H9 (cell line): ENCODE measurements around the gene MYOM1. TPM values are rescaled to one million over a fixed set of nuclear protein-coding genes. Genes with fewer than 3 reads are reported as not detected.

Source experiments
- DNase-seq: peaks from one replicate; pipeline ENCODE4 v3.0.0-alpha.2; 2017
- H2AFZ ChIP-seq: one replicate; pipeline ENCODE4 v1.6.1; 2013; ENCODE audit warnings: mild to moderate bottlenecking, low read length, control low read depth, moderate library complexity
- H2AK5ac ChIP-seq: 2 replicates; pipeline ENCODE4 v1.6.1; 2013; ENCODE audit warnings: low read length, control low read depth, mixed read lengths; ENCODE audit not compliant: insufficient read length
- H2BK120ac ChIP-seq: one replicate; pipeline ENCODE4 v1.6.1; 2013; ENCODE audit warnings: low read depth, mild to moderate bottlenecking, low read length, control low read depth, inconsistent platforms; ENCODE audit not compliant: poor library complexity, severe bottlenecking
- H2BK12ac ChIP-seq: 2 replicates; pipeline ENCODE4 v1.6.1; 2013; ENCODE audit warnings: low read length, control low read depth, mixed read lengths, low read depth; ENCODE audit not compliant: insufficient read length
- H2BK15ac ChIP-seq: 2 replicates; pipeline ENCODE4 v1.6.1; 2013; ENCODE audit warnings: low read depth, low read length, control low read depth
- H2BK20ac ChIP-seq: one replicate; pipeline ENCODE4 v1.6.1; 2013; ENCODE audit warnings: low read depth, mild to moderate bottlenecking, low read length, control low read depth, inconsistent platforms; ENCODE audit not compliant: poor library complexity, severe bottlenecking
- H2BK5ac ChIP-seq: 2 replicates; pipeline ENCODE4 v1.6.1; 2013; ENCODE audit warnings: low read length, control low read depth, mixed read lengths; ENCODE audit not compliant: insufficient read length
- H3K14ac ChIP-seq: 2 replicates; pipeline ENCODE4 v1.6.1; 2013; ENCODE audit warnings: low read length, control low read depth; ENCODE audit not compliant: insufficient read depth
- H3K18ac ChIP-seq: 2 replicates; pipeline ENCODE4 v1.6.1; 2013; ENCODE audit warnings: low read depth, mild to moderate bottlenecking, mixed read lengths, low read length, control low read depth; ENCODE audit not compliant: insufficient read length
- H3K23ac ChIP-seq: 2 replicates; pipeline ENCODE4 v1.6.1; 2013; ENCODE audit warnings: low read length, control low read depth, mixed read lengths, low read depth; ENCODE audit not compliant: insufficient read length
- H3K23me2 ChIP-seq: 2 replicates; pipeline ENCODE4 v1.6.1; 2013; ENCODE audit warnings: low read depth, mild to moderate bottlenecking, mixed read lengths, low read length, control low read depth; ENCODE audit not compliant: insufficient read length, poor library complexity, severe bottlenecking
- H3K27ac ChIP-seq: 2 replicates; pipeline ENCODE4 v1.5.1; 2013; ENCODE audit warnings: low read length, control low read depth, mixed read lengths, low read depth; ENCODE audit not compliant: insufficient read length
- H3K27me3 ChIP-seq: 2 replicates; pipeline ENCODE4 v1.6.1; 2013; ENCODE audit warnings: low read length, control low read depth, inconsistent platforms; ENCODE audit not compliant: insufficient read depth
- H3K4ac ChIP-seq: 2 replicates; pipeline ENCODE4 v1.6.1; 2013; ENCODE audit warnings: low read depth, mild to moderate bottlenecking, control low read depth, inconsistent platforms, low read length, moderate library complexity
- H3K4me1 ChIP-seq: 2 replicates; pipeline ENCODE4 v1.6.1; 2013; ENCODE audit warnings: low read length, control low read depth, inconsistent platforms; ENCODE audit not compliant: insufficient read depth
- H3K4me2 ChIP-seq: 2 replicates; pipeline ENCODE4 v1.6.1; 2013; ENCODE audit warnings: low read length, control low read depth, mixed read lengths; ENCODE audit not compliant: insufficient read length, insufficient read depth
- H3K56ac ChIP-seq: 2 replicates; pipeline ENCODE4 v1.6.1; 2013; ENCODE audit warnings: low read depth, mild to moderate bottlenecking, mixed read lengths, low read length, control low read depth; ENCODE audit not compliant: insufficient read length
- H3K79me1 ChIP-seq: 2 replicates; pipeline ENCODE4 v1.6.1; 2013; ENCODE audit warnings: low read depth, mild to moderate bottlenecking, moderate library complexity, low read length, control low read depth, inconsistent platforms; ENCODE audit not compliant: insufficient read depth, poor library complexity, severe bottlenecking
- H3K79me2 ChIP-seq: 2 replicates; pipeline ENCODE4 v1.6.1; 2013; ENCODE audit warnings: low read length, control low read depth, inconsistent platforms; ENCODE audit not compliant: insufficient read depth
- H3K9ac ChIP-seq: 2 replicates; pipeline ENCODE4 v1.6.1; 2013; ENCODE audit warnings: low read length, control low read depth, mixed read lengths; ENCODE audit not compliant: insufficient read length; ENCODE audit errors: extremely low read depth
- H3K9me3 ChIP-seq: one replicate; pipeline ENCODE4 v1.6.1; 2013; ENCODE audit warnings: low read depth, low read length, inconsistent platforms; ENCODE audit not compliant: control insufficient read depth
- H3T11ph ChIP-seq: one replicate; pipeline ENCODE4 v1.6.1; 2013; ENCODE audit warnings: mild to moderate bottlenecking, low read length, control low read depth, inconsistent platforms
- H4K20me1 ChIP-seq: one replicate; pipeline ENCODE4 v1.6.1; 2013; ENCODE audit not compliant: control insufficient read depth, insufficient read length, insufficient read depth
- H4K5ac ChIP-seq: 2 replicates; pipeline ENCODE4 v1.6.1; 2013; ENCODE audit warnings: low read depth, mild to moderate bottlenecking, mixed read lengths, low read length, control low read depth; ENCODE audit not compliant: insufficient read length
- H4K8ac ChIP-seq: replicated peaks from 2 replicates; pipeline ENCODE4 v1.6.1; 2013; ENCODE audit warnings: low read length, control low read depth, mixed read lengths, low read depth; ENCODE audit not compliant: insufficient read length
- H4K91ac ChIP-seq: 2 replicates; pipeline ENCODE4 v1.6.1; 2013; ENCODE audit warnings: low read depth, mild to moderate bottlenecking, moderate library complexity, mixed read lengths, low read length, control low read depth; ENCODE audit not compliant: insufficient read length
- H3K27ac Mint-ChIP-seq, 3 experiments: 2 replicates in 2 of 3; 3 replicates in 1 of 3; pipeline ENCODE4 v1.8.0; 2020 to 2021; ENCODE audit warnings: mixed read lengths in 3 of 3, mild to moderate bottlenecking in 1 of 3, moderate library complexity in 1 of 3
- H3K27me3 Mint-ChIP-seq: 2 replicates; pipeline ENCODE4 v1.8.0; 2021; ENCODE audit warnings: low read depth, mild to moderate bottlenecking, moderate library complexity, mixed read lengths
- H3K36me3 Mint-ChIP-seq, 3 experiments: 2 replicates in 2 of 3; 3 replicates in 1 of 3; pipeline ENCODE4 v1.8.0; 2020 to 2021; ENCODE audit warnings: low read depth in 3 of 3, mixed read lengths in 3 of 3; ENCODE audit not compliant: insufficient read depth in 1 of 3
- H3K4me1 Mint-ChIP-seq, 2 experiments: 2 replicates each; pipeline ENCODE4 v1.8.0; 2020; ENCODE audit warnings: mixed read lengths in 2 of 2
- H3K4me3 Mint-ChIP-seq, 2 experiments: 2 replicates in 1 of 2; 3 replicates in 1 of 2; pipeline ENCODE4 v1.8.0; 2020 to 2021; ENCODE audit warnings: mild to moderate bottlenecking in 2 of 2, mixed read lengths in 2 of 2, moderate library complexity in 1 of 2
- H3K9me3 Mint-ChIP-seq, 2 experiments: 2 replicates in 1 of 2; 3 replicates in 1 of 2; pipeline ENCODE4 v1.8.0; 2020; ENCODE audit warnings: mild to moderate bottlenecking in 2 of 2, mixed read lengths in 2 of 2, moderate library complexity in 1 of 2
- WGBS: extraction: QIAGEN DNeasy Blood & Tissue Kit; methylation state at CpG from one replicate; pipeline ENCODE4 v1.1.7; 2013; ENCODE audit warnings: missing lambda C conversion rate, low lambda C conversion rate, mixed read lengths; ENCODE audit not compliant: insufficient read length; ENCODE audit errors: extremely low coverage; 5-methylcytosine and 5-hydroxymethylcytosine counted together
- total RNA-seq: library from RNA; stranded (reverse); gene quantifications from 2 replicates; pipeline ENCODE4 v1.2.1, GENCODE V29; 2021
- TF ChIP-seq, protein P1 (sequence below): fragments of 200-600 bp; sonication (generic); conservative IDR thresholded peaks from 3 replicates; pipeline ENCODE4 v1.8.0; 2021; ENCODE audit warnings: antibody characterized with exemption, mild to moderate bottlenecking

The MYOM1 gene
- total RNA-seq, 1 experiment from 2014 or later, result 0.17 TPM

DNA sequence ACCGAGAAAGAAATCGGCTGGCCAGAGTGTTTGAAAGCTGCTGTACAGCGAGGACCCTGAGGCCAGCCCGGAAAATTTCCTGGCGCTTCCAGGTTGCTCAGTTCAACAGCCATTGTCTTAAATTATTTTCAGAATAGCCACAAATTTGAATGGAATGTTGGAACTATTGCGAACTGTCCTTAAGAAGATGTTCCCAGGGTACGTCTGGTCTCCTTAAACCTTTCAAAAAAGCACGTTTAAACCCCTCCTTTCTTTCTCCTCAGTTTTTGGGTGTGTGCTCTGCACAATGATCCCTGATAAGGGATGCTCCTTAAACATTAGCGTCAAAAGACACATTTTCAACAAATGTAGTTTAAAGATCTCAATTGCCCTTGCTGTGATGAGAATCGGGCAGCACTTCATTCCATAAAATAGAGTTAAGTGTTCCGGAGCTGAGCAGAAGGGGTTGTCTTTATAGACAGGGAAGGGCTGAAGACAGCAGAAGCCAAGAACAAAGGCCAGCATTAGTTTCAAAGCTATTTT, 192.3 kb downstream of the MYOM1 start:
- no peak overlapping the region for H4K91ac ChIP-seq
- no peak overlapping the region for H2BK12ac ChIP-seq
- DNase-seq, result no peak
- H2AFZ ChIP-seq, result no peak overlapping the region
- no peaks in the 10 kb centered on the region for H3K79me2 ChIP-seq
- H3K9me3 Mint-ChIP-seq, result no peaks in the 10 kb centered on the region
- no peaks in the 10 kb centered on the region for H3K9me3 ChIP-seq
- no peak overlapping the region for H3K4me2 ChIP-seq
- no peak overlapping the region for H2BK5ac ChIP-seq
- no peak overlapping the region for H4K5ac ChIP-seq
- H3K4me3 Mint-ChIP-seq, result no peak overlapping the region
- no peak overlapping the region for H4K8ac ChIP-seq
- no peaks in the 10 kb centered on the region for H3K36me3 Mint-ChIP-seq
- H3K23ac ChIP-seq, result no peak overlapping the region
- H3K9ac ChIP-seq, result no peak overlapping the region
- no peak overlapping the region for H3K27ac Mint-ChIP-seq
- H4K20me1 ChIP-seq, result no peaks in the 10 kb centered on the region
- no peak overlapping the region for H2BK120ac ChIP-seq
- H2AK5ac ChIP-seq, result no peak overlapping the region
- H3K56ac ChIP-seq, result no peak overlapping the region
- no peak overlapping the region for H2BK15ac ChIP-seq
- H3K27ac ChIP-seq, result no peak overlapping the region
- no peaks in the 10 kb centered on the region for H3K23me2 ChIP-seq
- H3T11ph ChIP-seq, result no peak overlapping the region
- H3K4me1 ChIP-seq, result no peaks in the 10 kb centered on the region
- TF ChIP-seq, protein P1, sequence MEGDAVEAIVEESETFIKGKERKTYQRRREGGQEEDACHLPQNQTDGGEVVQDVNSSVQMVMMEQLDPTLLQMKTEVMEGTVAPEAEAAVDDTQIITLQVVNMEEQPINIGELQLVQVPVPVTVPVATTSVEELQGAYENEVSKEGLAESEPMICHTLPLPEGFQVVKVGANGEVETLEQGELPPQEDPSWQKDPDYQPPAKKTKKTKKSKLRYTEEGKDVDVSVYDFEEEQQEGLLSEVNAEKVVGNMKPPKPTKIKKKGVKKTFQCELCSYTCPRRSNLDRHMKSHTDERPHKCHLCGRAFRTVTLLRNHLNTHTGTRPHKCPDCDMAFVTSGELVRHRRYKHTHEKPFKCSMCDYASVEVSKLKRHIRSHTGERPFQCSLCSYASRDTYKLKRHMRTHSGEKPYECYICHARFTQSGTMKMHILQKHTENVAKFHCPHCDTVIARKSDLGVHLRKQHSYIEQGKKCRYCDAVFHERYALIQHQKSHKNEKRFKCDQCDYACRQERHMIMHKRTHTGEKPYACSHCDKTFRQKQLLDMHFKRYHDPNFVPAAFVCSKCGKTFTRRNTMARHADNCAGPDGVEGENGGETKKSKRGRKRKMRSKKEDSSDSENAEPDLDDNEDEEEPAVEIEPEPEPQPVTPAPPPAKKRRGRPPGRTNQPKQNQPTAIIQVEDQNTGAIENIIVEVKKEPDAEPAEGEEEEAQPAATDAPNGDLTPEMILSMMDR, result no peak
- no peak overlapping the region for H3K4ac ChIP-seq
- no peaks in the 10 kb centered on the region for H3K27me3 ChIP-seq
- no peak overlapping the region for H2BK20ac ChIP-seq
- H3K18ac ChIP-seq, result no peak overlapping the region
- no peaks in the 10 kb centered on the region for H3K79me1 ChIP-seq
- WGBS, result no CpG with 5 or more reads among the region's 11 CpGs
- H3K4me1 Mint-ChIP-seq, result peaks cover 8 to 21% of the 10 kb centered on the region in 2 experiments
- no peaks in the 10 kb centered on the region; the same call in 1 of the 2 replicates for H3K27me3 Mint-ChIP-seq
- no peak overlapping the region for H3K14ac ChIP-seq
